ENCODE data around the gene CAMK1. TPM values are rescaled to one million over a fixed set of nuclear protein-coding genes. Genes with fewer than 3 reads are reported as not detected.

CAMK1 gene
- total RNA-seq, 1 donor from 2014 or later = 42.5 TPM

- H3K36me3 ChIP-seq = peaks cover 0 to 28% of the 10 kb centered on the region in 2 donors
- H3K4me1 ChIP-seq = peaks cover 38% of the 10 kb centered on the region
- H3K27me3 ChIP-seq = no peaks in the 10 kb centered on the region
- no peak for TF ChIP-seq CTCF (IDR thresholded peaks at IDR 0.05)
- no peak for TF ChIP-seq POLR2AphosphoS5 (IDR thresholded peaks at IDR 0.05; ENCODE audit: insufficient read depth in 1 of 2, low read depth in 1 of 2)
- TF ChIP-seq POLR2A (IDR thresholded peaks at IDR 0.05) = no peak
- H3K27ac ChIP-seq = peak overlapping the region; percentile 91
- DNase-seq (ENCODE audit: extremely low spot score in 2 of 2) = no peak
- peak overlapping the region; percentile 55 to 59 for H3K4me3 ChIP-seq
- intact Hi-C loops (cut with DNase I) = no loop called here
- H3K9me3 ChIP-seq = no peaks in the 10 kb centered on the region
Measured at GRCh38 chr3:9750556-9751411, 19.0 kb downstream of the CAMK1 start.

- peaks cover 34% of the 10 kb centered on the region for H3K4me1 ChIP-seq
- H3K27ac ChIP-seq = peak within 1 kb of the TSS; percentile 91
- H3K9me3 ChIP-seq = no peaks in the 10 kb centered on the region
- intact Hi-C loops (cut with DNase I) = no loop called here
- DNase-seq (ENCODE audit: extremely low spot score in 2 of 2) = peak in 1 of 2 donors; percentile 99
- H3K27me3 ChIP-seq = no peaks in the 10 kb centered on the region
- TF ChIP-seq POLR2A (IDR thresholded peaks at IDR 0.05) = peak in 1 of 2 donors; percentile 5
- peak; percentile 95 to 97 for TF ChIP-seq POLR2AphosphoS5 (IDR thresholded peaks at IDR 0.05; ENCODE audit: insufficient read depth in 1 of 2, low read depth in 1 of 2)
- no peak for TF ChIP-seq CTCF (IDR thresholded peaks at IDR 0.05)
- H3K36me3 ChIP-seq = peaks cover 0 to 33% of the 10 kb centered on the region in 2 donors
- H3K4me3 ChIP-seq = peak within 1 kb of the TSS; percentile 55 to 59
Measured at GRCh38 chr3:9749645-9750555, 19.8 kb downstream of the CAMK1 start, which contains the start of gene OGG1. Gene OGG1, plus strand, starts transcription at chr3:9749952. Its CDS starts 335 bp downstream, at chr3:9750287.

- Histone ChIP-seq H3K9me3 (no peaks in the 10 kb centered on the region), H3K4me3 (peak overlapping the region; percentile 55 to 59), H3K36me3 (peaks cover 0 to 39% of the 10 kb centered on the region in 2 donors), H3K27me3 (no peaks in the 10 kb centered on the region), H3K4me1 (peaks cover 28% of the 10 kb centered on the region), H3K27ac (peak overlapping the region; percentile 91)
- TF ChIP-seq POLR2AphosphoS5 (IDR thresholded peaks at IDR 0.05; ENCODE audit: insufficient read depth in 1 of 2, low read depth in 1 of 2) = no peak
- no peak for TF ChIP-seq POLR2A (IDR thresholded peaks at IDR 0.05)
- TF ChIP-seq CTCF (IDR thresholded peaks at IDR 0.05) = no peak
- DNase-seq (ENCODE audit: extremely low spot score in 2 of 2) = no peak
- intact Hi-C loops (cut with DNase I) = no loop called here
Measured at GRCh38 chr3:9749296-9749644, 20.5 kb downstream of the CAMK1 start.

GRCh38 chr3:9748031-9748430 is 21.7 kb downstream of the CAMK1 start:
- TF ChIP-seq CTCF (IDR thresholded peaks at IDR 0.05) (no peak), POLR2A (IDR thresholded peaks at IDR 0.05) (no peak), POLR2AphosphoS5 (IDR thresholded peaks at IDR 0.05; ENCODE audit: insufficient read depth in 1 of 2, low read depth in 1 of 2) (no peak)
- no peak for DNase-seq (ENCODE audit: extremely low spot score in 2 of 2)
- H3K27me3 ChIP-seq = no peaks in the 10 kb centered on the region
- H3K36me3 ChIP-seq = peaks cover 0 to 51% of the 10 kb centered on the region in 2 donors
- H3K4me3 ChIP-seq = no peak overlapping the region
- peaks cover 28% of the 10 kb centered on the region for H3K4me1 ChIP-seq
- no peak overlapping the region for H3K27ac ChIP-seq
- intact Hi-C loops (cut with DNase I) = no loop called here
- H3K9me3 ChIP-seq = no peaks in the 10 kb centered on the region
